Measurements from ENCODE around the gene STOML2.

The STOML2 gene

DNA sequence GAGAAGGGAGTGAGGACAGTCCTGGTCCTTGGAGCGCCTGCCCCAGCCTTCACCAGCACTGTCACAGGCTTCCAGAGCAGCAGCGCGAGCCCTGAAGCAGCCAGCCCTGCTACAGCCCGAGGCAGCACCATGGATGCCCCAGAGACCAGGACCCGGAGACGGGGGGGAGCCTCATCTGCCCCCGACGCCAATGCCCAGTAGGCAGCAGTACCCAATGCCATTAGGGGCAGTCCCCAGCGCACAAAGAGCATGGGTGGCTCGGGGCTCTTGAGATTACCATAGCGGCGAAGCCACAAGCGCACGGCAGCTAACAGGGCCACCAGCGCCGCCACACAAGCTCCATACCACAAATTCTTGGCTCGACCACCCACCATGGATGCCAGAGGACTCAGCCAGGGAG is 11.4 kb downstream of the STOML2 start:
- TF ChIP-seq, protein P1, sequence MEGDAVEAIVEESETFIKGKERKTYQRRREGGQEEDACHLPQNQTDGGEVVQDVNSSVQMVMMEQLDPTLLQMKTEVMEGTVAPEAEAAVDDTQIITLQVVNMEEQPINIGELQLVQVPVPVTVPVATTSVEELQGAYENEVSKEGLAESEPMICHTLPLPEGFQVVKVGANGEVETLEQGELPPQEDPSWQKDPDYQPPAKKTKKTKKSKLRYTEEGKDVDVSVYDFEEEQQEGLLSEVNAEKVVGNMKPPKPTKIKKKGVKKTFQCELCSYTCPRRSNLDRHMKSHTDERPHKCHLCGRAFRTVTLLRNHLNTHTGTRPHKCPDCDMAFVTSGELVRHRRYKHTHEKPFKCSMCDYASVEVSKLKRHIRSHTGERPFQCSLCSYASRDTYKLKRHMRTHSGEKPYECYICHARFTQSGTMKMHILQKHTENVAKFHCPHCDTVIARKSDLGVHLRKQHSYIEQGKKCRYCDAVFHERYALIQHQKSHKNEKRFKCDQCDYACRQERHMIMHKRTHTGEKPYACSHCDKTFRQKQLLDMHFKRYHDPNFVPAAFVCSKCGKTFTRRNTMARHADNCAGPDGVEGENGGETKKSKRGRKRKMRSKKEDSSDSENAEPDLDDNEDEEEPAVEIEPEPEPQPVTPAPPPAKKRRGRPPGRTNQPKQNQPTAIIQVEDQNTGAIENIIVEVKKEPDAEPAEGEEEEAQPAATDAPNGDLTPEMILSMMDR (conservative IDR thresholded peaks at IDR 0.05) = no peak
- H3K27ac ChIP-seq = no peak overlapping the region

- no peak overlapping the region for H3K27ac ChIP-seq
- TF ChIP-seq, protein P1 (conservative IDR thresholded peaks at IDR 0.05) = no peak
Observed at GRCh38 chr9:35089434-35089833, 13.5 kb downstream of the STOML2 start.

DNA sequence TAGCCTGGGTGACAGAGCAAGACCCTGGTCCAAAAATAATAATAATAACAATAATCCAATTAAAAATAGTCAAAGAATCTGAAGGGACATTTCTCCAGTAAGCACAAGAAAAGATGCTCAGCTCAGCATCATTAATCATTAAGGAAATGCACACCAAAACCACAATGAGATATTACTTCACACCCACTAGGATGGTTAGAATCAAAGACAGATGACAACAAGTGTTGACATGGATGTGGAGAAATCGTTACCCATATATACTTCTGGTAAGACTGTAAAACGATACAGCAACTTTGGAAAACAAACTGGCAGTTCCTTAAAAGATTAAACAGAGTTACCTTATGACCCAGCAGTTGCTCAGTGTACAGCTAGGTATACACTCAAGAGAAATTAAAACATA is 17.9 kb downstream of the STOML2 start:
- TF ChIP-seq, protein P1 (conservative IDR thresholded peaks at IDR 0.05) = no peak
- H3K27ac ChIP-seq = no peak overlapping the region

GRCh38 chr9:35079426-35080341 is 23.2 kb downstream of the STOML2 start, which contains the start of gene FANCG:
FANCG (minus strand) TSS chr9:35079942; CDS start chr9:35079524, 418 bp downstream.
- peak within 1 kb of the TSS; percentile 80 for H3K27ac ChIP-seq
- TF ChIP-seq, protein P1 (conservative IDR thresholded peaks at IDR 0.05) = no peak

GRCh38 chr9:35079041-35079425 is 23.9 kb downstream of the STOML2 start:
- TF ChIP-seq, protein P1 (conservative IDR thresholded peaks at IDR 0.05) = no peak
- peak overlapping the region; percentile 80 for H3K27ac ChIP-seq

DNA sequence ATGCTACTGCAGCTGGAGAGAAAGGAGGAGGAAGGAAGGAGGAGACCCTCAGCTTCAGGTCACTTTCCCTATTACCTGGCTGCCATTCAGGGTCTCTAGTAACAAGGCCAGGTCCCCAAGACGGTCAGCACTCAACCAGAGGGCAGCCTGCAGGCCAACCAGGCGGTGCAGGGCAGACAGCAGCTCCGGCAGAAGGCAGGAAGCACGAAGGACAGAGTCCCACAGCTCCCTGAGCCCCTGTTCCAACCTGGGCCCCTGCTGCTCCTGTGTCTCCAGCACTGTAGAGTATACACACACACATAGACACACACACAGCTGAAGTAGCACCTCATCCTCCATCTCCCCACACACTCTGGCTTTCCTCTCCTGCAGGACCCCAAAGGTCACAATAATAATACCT is 24.9 kb downstream of the STOML2 start:
- peak overlapping the region; percentile 80; the same call in 1 of the 2 replicates for H3K27ac ChIP-seq
- TF ChIP-seq, protein P1 (conservative IDR thresholded peaks at IDR 0.05) = no peak

DNA sequence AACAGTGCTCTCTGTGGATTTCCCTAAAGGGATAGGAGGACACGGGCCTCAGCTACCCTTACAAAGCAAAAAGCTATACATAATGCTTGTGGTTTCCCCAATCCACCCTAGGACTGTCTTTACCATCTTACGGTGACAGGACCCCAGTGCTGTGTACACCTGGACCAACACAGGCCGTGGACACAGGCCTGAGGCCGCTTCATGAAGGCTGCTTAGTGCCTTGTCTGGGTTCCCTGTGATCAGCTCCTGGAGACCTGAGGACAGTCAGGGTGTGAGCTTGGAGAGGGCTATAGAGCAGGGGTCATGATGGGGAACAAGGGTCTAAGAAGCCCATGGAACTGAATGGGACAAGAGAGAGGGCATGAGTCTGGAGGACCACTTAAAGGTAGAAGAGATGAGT is 26.1 kb downstream of the STOML2 start:
- H3K27ac ChIP-seq = no peak overlapping the region
- TF ChIP-seq, protein P1 (conservative IDR thresholded peaks at IDR 0.05) = no peak
